K562 (cell line): ENCODE results near the gene CDT1.

ENCODE experiments used
- EGR1 ChIP-seq: fragments of 450-650 bp; conservative IDR thresholded peaks from 2 replicates; pipeline ENCODE4 v1.6.1; 2017; ENCODE audit warnings: mild to moderate bottlenecking
- EZH2 ChIP-seq: IDR thresholded peaks from 2 replicates; pipeline ENCODE4 v1.6.1; 2012; ENCODE audit warnings: low read depth, mild to moderate bottlenecking, inconsistent platforms, low read length, borderline replicate concordance
- POLR2A ChIP-seq: fragments of 450-650 bp; conservative IDR thresholded peaks from 2 replicates; pipeline ENCODE4 v1.6.1; 2016
- POLR2AphosphoS5 ChIP-seq: IDR thresholded peaks from 2 replicates; pipeline ENCODE4 v1.6.1; 2011; ENCODE audit warnings: mild to moderate bottlenecking, low read depth, low read length, moderate library complexity; ENCODE audit not compliant: control insufficient read depth, insufficient read depth
- ZFX ChIP-seq: sonication (generic); formaldehyde crosslinking; IDR thresholded peaks from 2 replicates; pipeline ENCODE4 v1.8.0; 2022; ENCODE audit warnings: mild to moderate bottlenecking, missing genetic modification reagents, moderate library complexity
- ZNF274 ChIP-seq: IDR thresholded peaks from 2 replicates; pipeline ENCODE4 v1.6.1; 2011; ENCODE audit warnings: low read depth, mild to moderate bottlenecking, low read length, moderate library complexity, borderline replicate concordance
- TF ChIP-seq, protein P1 (sequence below), 2 experiments: IDR thresholded peaks; 2 replicates each; pipeline ENCODE4 v1.6.1; 2011; ENCODE audit warnings: borderline replicate concordance in 1 of 2, control low read depth in 1 of 2, low read depth in 1 of 2, low read length in 1 of 2, mild to moderate bottlenecking in 1 of 2, mixed read lengths in 1 of 2, moderate library complexity in 1 of 2; ENCODE audit not compliant: insufficient read depth in 1 of 2, insufficient read length in 1 of 2, poor library complexity in 1 of 2, severe bottlenecking in 1 of 2; ENCODE audit errors: extremely low read depth in 1 of 2

DNA sequence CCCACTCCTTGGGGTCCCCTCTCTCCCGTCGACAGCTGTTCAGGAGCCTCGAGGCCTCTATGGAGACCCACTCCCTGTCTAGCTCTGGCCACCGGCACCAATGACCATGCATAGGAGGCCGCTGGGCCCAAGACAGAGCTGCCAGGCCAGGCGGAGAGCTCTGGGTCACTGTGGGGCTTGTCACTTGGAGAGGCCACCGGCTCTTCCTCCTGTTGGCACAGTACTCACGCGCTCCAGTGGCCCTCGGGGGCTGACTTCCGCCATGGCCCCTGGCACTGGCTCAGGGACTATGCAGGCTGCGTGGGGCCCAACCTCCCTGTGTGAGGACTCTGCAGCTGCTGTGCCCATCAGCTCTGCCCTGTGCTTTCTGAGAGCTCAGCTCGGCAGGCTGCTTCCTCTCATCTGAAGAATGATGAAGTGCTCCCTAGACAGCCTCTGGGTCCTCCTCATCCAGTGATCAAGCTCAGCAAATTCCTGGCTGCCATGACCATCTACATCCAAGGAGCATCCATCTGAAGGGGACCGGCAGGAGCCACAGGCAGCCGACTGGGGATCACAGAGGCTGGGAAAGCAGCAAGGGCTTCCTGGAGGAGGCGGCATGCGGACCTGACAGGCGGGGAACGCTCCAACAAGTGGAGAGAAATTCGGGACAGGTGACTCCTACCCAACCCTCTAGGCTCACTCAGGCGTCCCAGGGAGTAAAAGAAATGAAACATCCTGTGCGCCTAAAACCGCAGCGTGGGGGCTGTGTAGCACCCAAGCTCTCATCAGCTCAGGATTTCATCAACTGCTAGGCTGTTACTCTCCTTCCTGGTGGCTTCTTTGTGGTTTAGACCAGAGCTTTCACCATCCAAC, 36.4 kb downstream of the CDT1 start:
- TF ChIP-seq ZNF274 = no peak
- no peak for TF ChIP-seq EZH2
- no peak for TF ChIP-seq EGR1
- TF ChIP-seq POLR2A = no peak
- TF ChIP-seq POLR2AphosphoS5 = no peak
- TF ChIP-seq, protein P1, sequence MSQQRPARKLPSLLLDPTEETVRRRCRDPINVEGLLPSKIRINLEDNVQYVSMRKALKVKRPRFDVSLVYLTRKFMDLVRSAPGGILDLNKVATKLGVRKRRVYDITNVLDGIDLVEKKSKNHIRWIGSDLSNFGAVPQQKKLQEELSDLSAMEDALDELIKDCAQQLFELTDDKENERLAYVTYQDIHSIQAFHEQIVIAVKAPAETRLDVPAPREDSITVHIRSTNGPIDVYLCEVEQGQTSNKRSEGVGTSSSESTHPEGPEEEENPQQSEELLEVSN (IDR thresholded peaks at IDR 0.05; ENCODE audit: borderline replicate concordance in 1 of 2, extremely low read depth in 1 of 2, insufficient read depth in 1 of 2, insufficient read length in 1 of 2, low read depth in 1 of 2, low read length in 1 of 2, poor library complexity in 1 of 2, severe bottlenecking in 1 of 2) = no peak
- TF ChIP-seq ZFX (CRISPR knock-in tag) = no peak
